ENCODE measurements around the gene SNX32. TPM values are rescaled to one million over a fixed set of nuclear protein-coding genes. Genes with fewer than 3 reads are reported as not detected.
A peak's percentile ranks its signal among the peaks of the same experiment; 100 is the strongest.

SNX32 gene
- total RNA-seq, 1 donor from 2014 or later: not detected

DNA sequence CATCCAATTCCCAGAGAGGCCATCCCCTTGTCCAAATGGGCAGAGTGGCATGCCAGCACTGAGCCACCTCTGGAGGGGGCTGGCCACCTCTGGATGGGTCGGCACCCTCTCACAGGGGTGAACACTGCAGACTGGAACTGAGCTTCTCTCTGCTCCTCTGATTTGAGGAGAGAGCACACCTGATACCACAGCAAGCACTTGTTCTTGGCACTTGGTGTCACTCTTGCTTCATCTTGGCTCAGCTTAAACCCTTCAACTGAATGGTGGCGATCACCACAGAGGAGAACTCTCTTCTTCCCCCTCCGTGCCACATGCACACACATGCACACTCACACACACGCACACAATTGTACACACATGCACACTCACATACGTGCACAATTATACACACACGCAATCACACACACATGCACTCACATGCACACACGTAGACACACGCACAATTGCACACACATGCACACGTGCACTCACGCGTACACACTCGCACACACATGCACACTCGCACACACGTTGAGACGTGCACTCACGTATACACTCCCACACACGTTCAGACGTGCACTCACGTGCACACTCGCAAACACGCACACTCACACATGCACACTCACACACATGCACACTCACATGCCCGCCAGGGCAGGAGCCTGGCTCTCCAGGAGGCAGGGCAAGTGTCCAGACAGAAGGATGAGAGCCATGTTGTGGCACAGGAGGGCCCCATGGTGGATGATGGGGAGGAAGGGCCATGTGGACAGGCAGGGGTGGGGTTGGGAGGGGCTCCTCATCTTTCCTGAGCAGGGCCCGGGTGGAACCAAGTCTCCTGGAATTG is 23.5 kb upstream of the SNX32 start:
- Histone ChIP-seq H3K4me1 (no peaks in the 10 kb centered on the region), H3K27ac (no peak overlapping the region), H3K9me3 (no peaks in the 10 kb centered on the region), H3K4me3 (no peak overlapping the region), H3K36me3 (no peaks in the 10 kb centered on the region), H3K27me3 (no peaks in the 10 kb centered on the region)
- TF ChIP-seq, protein P1, sequence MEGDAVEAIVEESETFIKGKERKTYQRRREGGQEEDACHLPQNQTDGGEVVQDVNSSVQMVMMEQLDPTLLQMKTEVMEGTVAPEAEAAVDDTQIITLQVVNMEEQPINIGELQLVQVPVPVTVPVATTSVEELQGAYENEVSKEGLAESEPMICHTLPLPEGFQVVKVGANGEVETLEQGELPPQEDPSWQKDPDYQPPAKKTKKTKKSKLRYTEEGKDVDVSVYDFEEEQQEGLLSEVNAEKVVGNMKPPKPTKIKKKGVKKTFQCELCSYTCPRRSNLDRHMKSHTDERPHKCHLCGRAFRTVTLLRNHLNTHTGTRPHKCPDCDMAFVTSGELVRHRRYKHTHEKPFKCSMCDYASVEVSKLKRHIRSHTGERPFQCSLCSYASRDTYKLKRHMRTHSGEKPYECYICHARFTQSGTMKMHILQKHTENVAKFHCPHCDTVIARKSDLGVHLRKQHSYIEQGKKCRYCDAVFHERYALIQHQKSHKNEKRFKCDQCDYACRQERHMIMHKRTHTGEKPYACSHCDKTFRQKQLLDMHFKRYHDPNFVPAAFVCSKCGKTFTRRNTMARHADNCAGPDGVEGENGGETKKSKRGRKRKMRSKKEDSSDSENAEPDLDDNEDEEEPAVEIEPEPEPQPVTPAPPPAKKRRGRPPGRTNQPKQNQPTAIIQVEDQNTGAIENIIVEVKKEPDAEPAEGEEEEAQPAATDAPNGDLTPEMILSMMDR (IDR thresholded peaks at IDR 0.05): no peak
- intact Hi-C loops (cut with DNase I): no loop called here
- DNase-seq (ENCODE audit: low spot score in 2 of 2): no peak

DNA sequence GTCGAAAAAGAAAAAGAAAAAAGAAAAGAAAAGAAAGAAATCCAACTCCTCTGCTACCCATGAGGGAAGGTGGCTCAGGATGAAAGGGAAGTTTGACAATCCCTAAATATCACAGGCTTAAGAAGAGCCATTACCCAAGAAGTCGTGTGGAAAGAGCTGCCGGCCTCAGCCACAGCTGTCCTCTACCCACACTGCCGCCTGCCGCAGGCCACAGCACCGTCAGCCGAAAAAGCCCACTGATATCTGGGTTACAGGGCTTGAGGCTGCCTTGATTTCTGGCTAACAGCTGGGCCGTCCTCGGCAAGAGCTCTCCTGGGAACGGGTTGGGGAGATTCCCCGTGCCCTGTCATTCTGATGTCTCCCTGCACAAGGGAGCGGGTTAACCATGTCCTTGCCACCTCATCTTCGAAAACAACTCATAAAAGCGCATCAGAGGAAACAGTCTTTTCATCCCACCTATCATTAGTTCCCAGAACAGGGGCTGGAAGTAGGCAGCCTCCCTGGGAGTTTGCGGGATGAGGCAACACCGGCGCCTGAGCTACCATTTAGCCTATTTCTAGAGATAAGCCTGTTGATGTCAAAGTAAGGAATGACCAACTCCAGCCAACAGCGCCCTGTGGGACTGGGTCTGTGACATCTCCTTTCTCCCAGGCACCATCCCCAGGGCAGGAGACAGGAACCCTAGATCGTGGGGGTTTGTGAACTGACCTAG is 21.8 kb upstream of the SNX32 start:
- TF ChIP-seq, protein P1 (IDR thresholded peaks at IDR 0.05): no peak
- H3K27ac ChIP-seq: no peak overlapping the region
- intact Hi-C loops (cut with DNase I): no loop called here

DNA sequence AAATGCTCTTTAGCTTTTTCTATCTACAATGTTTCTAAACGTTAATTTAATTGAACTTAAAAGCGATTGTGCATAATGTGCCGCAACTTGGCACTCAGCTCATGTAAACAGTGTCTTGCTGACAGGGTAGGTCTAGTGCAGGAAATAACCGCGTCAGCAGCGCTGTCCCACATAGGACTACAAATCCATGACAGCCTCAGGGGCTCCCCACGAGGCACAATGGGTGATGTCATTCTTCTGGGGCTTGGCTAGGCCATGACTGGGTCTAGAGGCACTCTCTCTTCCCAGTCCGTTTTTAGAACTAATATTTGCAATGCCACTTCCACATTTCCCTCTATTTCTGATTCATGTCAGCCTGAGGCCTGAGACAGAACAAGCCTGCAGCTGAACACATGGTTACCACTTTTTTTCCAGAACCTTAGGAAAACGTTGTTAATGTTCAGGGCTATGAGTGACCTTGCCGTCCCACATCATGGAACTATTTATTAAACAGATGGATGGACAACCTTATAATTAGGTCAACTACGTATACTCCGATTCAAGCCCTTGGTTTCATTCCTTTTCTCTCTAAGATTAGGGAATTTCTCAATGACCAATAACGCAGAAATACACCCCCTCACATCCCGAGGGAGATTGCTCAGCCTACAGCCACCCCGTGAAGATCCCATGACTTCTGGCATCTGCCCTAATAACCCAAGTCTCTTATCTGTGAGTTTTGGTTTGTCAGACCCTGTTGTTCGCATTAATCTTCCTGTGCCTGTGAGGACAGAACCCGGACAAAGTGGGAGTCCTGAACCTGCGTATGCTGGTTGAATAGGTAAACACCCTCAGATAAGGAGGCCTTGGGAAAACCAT is 19.4 kb upstream of the SNX32 start:
- Histone ChIP-seq H3K9me3 (no peaks in the 10 kb centered on the region), H3K4me3 (no peak overlapping the region), H3K4me1 (peaks cover 0 to 2% of the 10 kb centered on the region in 2 donors), H3K27ac (no peak overlapping the region), H3K36me3 (no peaks in the 10 kb centered on the region), H3K27me3 (no peaks in the 10 kb centered on the region)
- TF ChIP-seq, protein P1 (IDR thresholded peaks at IDR 0.05): no peak
- intact Hi-C loops (cut with DNase I): no loop called here
- DNase-seq (ENCODE audit: low spot score in 2 of 2): peak in 1 of 2 donors; percentile 72

More for the DNA sequence above, 21.8 kb upstream of the SNX32 start:
- Histone ChIP-seq H3K4me3 (no peak overlapping the region), H3K36me3 (no peaks in the 10 kb centered on the region), H3K27me3 (no peaks in the 10 kb centered on the region), H3K9me3 (no peaks in the 10 kb centered on the region), H3K4me1 (no peaks in the 10 kb centered on the region)
- DNase-seq (ENCODE audit: low spot score in 2 of 2): no peak

DNA sequence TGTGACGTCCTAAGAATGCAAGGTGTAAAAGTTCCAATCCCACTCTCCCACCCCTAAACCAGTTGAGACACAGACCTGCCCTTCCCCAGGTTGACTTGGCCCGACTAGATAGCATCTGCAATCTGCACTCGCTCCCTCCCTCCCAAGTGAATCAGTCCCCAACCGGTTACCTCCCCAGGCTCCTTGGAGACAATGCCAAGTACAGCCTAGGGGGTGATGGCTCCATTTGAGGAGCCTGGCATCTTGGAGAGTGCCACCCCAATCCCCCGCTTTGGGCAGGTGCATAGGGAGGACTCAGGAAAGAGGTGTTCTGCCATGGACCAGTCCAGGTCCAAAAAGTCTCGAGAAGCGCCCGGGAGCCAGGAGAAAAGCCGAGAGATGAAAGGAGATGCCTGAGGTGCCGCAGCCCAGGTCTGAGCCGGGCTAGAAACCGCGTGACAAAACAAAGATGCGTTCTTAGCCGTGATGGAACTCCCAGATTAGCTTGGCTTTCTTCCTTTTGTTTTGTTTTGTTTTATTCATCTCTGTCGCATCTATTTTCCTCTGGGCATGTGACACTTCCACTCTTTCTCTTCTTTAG is 18.7 kb upstream of the SNX32 start:
- Histone ChIP-seq H3K4me1 (peaks cover 0 to 2% of the 10 kb centered on the region in 2 donors), H3K9me3 (no peaks in the 10 kb centered on the region), H3K36me3 (no peaks in the 10 kb centered on the region), H3K27ac (no peak overlapping the region), H3K4me3 (no peak overlapping the region), H3K27me3 (no peaks in the 10 kb centered on the region)
- TF ChIP-seq, protein P1 (IDR thresholded peaks at IDR 0.05): no peak
- no peak for DNase-seq (ENCODE audit: low spot score in 2 of 2)
- intact Hi-C loops (cut with DNase I): no loop called here

DNA sequence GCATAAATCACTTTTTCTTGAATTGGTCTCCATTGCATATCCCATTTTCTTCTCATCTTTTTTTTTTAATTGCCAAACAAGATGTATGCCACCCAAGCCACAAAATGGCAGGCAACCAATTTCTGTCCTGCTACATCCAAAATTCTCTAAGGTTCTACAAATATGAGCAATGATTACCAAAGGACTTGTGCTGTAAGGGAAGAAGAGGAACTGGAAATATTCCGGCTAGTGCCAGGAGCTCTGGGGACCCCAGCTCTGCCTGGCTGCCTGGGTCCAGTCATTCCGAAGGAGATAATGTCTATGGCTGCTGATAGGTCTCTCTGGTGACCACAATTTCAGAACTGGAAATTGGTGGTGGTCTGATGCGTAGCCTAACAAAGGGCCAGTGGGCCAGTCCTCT is 17.1 kb upstream of the SNX32 start:
- peaks cover 0 to 2% of the 10 kb centered on the region in 2 donors for H3K4me1 ChIP-seq
- no peaks in the 10 kb centered on the region for H3K27me3 ChIP-seq
- intact Hi-C loops (cut with DNase I): loop anchor here (2.0 kb wide), 1 partner anchor 38 kb away; no protein-coding TSS in a partner anchor
- H3K4me3 ChIP-seq: peak overlapping the region in 1 of 2 donors; percentile 91
- DNase-seq (ENCODE audit: low spot score in 2 of 2): no peak
- TF ChIP-seq, protein P1 (IDR thresholded peaks at IDR 0.05): no peak
- H3K36me3 ChIP-seq: no peaks in the 10 kb centered on the region
- no peak overlapping the region for H3K27ac ChIP-seq
- no peaks in the 10 kb centered on the region for H3K9me3 ChIP-seq
